Measurements from ENCODE around the gene LRMDA.

DNA sequence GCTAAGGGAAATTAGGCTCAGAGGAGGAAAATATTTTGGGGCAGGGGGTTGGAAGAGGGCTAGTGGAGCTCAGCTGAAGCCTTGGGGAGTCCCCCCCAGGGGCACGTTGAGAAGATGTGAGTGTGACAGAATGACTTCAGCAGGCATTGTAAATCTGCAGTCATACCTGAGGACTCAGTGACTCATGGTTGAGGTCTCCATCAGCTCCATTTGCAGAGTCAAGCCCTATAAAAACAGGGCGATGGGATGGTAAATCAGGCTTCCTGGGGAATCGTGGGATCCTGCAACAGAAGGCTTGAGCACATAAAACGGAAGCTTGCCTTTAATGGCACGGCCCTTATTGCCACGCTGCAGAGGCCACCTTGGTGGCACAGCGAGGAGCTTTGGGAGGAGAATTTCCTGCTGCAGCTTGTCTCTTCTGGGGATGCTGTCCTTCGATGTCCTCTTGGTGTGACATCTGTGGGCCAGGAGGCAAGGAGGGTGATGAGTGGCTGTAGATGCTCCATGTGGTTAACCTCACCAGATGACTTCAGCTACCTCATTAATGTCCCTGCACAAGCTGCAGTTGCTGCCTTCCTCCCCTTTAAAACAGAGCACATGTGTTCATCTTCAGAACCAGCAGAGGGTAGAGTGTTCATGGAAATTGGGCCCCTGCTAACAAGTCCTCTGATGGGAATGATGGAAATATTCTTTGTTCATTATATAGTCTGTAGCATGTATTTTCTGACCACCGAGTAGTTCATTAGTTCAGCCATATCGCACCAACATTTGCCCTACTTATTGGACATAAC lies 285.9 kb downstream of the LRMDA start:
- TF ChIP-seq, protein P1, sequence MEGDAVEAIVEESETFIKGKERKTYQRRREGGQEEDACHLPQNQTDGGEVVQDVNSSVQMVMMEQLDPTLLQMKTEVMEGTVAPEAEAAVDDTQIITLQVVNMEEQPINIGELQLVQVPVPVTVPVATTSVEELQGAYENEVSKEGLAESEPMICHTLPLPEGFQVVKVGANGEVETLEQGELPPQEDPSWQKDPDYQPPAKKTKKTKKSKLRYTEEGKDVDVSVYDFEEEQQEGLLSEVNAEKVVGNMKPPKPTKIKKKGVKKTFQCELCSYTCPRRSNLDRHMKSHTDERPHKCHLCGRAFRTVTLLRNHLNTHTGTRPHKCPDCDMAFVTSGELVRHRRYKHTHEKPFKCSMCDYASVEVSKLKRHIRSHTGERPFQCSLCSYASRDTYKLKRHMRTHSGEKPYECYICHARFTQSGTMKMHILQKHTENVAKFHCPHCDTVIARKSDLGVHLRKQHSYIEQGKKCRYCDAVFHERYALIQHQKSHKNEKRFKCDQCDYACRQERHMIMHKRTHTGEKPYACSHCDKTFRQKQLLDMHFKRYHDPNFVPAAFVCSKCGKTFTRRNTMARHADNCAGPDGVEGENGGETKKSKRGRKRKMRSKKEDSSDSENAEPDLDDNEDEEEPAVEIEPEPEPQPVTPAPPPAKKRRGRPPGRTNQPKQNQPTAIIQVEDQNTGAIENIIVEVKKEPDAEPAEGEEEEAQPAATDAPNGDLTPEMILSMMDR (IDR thresholded peaks at IDR 0.05), result no peak
- TF ChIP-seq EZH2phosphoT487 (IDR thresholded peaks at IDR 0.05), result no peak

All from neural progenitor cell (in vitro differentiated cells).